Body of pancreas (tissue), 4 donors: Measurements from ENCODE around the gene SNX12.

Source experiments
- CTCF ChIP-seq, 7 experiments: fragments of 450-650 bp in 4 of 7; fragments of 200-600 bp in 3 of 7; sonication (generic) in 3 of 7; IDR thresholded peaks; one replicate each; pipeline ENCODE4 v1.5.1; 2016 to 2019; ENCODE audit warnings: antibody characterized with exemption in 7 of 7
- POLR2A ChIP-seq, 3 donors: fragments of 450-650 bp; IDR thresholded peaks; one replicate each; pipeline ENCODE4 v1.6.1; 2016; ENCODE audit warnings: antibody characterized with exemption in 3 of 3, mild to moderate bottlenecking in 2 of 3

GRCh38 chrX:71098951-71099506 lies 30.9 kb upstream of the SNX12 start:
- TF ChIP-seq CTCF (IDR thresholded peaks at IDR 0.05) (no peak), POLR2A (IDR thresholded peaks at IDR 0.05) (no peak)
